Hair follicular keratinocyte (primary cell): ENCODE results near the gene IRF5. TPM values are rescaled to one million over a fixed set of nuclear protein-coding genes. Genes with fewer than 3 reads are reported as not detected.

ENCODE experiments used
- total RNA-seq: library from RNA; depleted of rRNA; stranded (reverse); fragments of >200 nt; gene quantifications from 2 replicates; pipeline ENCODE4 v1.2.3, GENCODE V29; 2015

The IRF5 gene
- total RNA-seq, result 3.3 and 9.1 TPM in 2 replicates

GRCh38 chr7:128937647-128938543, at the start of gene IRF5:
Gene IRF5, plus strand, starts transcription at chr7:128937927. Its CDS starts 4,155 bp downstream, at chr7:128942082.

DNA sequence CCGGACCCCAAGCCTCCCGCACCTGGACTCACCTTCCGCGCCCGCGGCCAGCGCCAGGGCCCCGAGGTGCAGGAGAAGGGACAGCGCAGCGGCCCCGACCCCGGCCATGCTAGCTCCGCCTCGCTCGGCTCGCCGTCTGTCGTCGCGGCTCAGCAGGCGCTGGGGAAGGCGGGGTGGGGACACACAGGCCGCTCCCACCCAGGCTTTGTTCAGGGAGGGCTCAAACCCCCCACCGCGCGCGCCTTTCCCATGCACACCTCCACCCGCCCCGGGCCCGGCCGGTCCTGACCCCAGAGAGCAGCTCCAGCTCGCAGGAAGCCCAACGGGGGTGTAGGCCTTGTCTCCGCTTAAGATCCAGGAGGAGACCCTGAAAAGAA, 27.2 kb upstream of the IRF5 start, which contains the start of gene KCP:
Gene KCP (minus strand): TSS at position 141 of the 377 bp plus-strand sequence. CDS start 33 bp downstream, at position 108.

Other genes with a start within 250 kb of the IRF5 start
- gene CALU, start 198.6 kb upstream of the IRF5 start, total RNA-seq, result 187 and 198 TPM in 2 replicates
- gene OPN1SW, start 162.1 kb upstream of the IRF5 start, total RNA-seq, result not detected in 2 replicates
- 0.11 and 0.39 TPM in 2 replicates for gene CCDC136, start 146.0 kb upstream of the IRF5 start, total RNA-seq
- 0.11 and 0.16 TPM in 2 replicates for gene FLNC, start 107.5 kb upstream of the IRF5 start, total RNA-seq
- 149 and 171 TPM in 2 replicates for gene ATP6V1F, start 75.1 kb upstream of the IRF5 start, total RNA-seq
- gene KCP, start 27.2 kb upstream of the IRF5 start, total RNA-seq, result 0.47 TPM in 1 of 2 replicates, not detected in the other
- 40.5 and 42.7 TPM in 2 replicates for gene TNPO3, start 117.2 kb downstream of the IRF5 start, total RNA-seq
- 2.9 and 3.8 TPM in 2 replicates for gene TSPAN33, start 206.8 kb downstream of the IRF5 start, total RNA-seq